T-helper 1 cell treated with Interleukin-12 subunit alpha and Interleukin-12 subunit beta and Interleukin-4 antibody, amounts not matched to agents 30 μg/mL and 1 μg/mL, for 36 hours (primary cell): ENCODE results near the gene HSD17B11.
A peak's percentile ranks its signal among the peaks of the same experiment; 100 is the strongest.
"Not testable (repeated sequence)": the region's sequence is repeated elsewhere in the genome, so short reads cannot be mapped to it uniquely, and the experiment has no call there.

Experiments
- H3K27ac Mint-ChIP-seq: one replicate; pipeline ENCODE4 v1.8.0; 2021; ENCODE audit warnings: mild to moderate bottlenecking, mixed read lengths
- H3K27me3 Mint-ChIP-seq: one replicate; pipeline ENCODE4 v1.8.0; 2021; ENCODE audit warnings: low read depth, mixed read lengths
- H3K36me3 Mint-ChIP-seq: one replicate; pipeline ENCODE4 v1.8.0; 2021; ENCODE audit warnings: low read depth, mixed read lengths
- H3K4me1 Mint-ChIP-seq: one replicate; pipeline ENCODE4 v1.8.0; 2021; ENCODE audit warnings: low read depth, mixed read lengths
- H3K4me3 Mint-ChIP-seq: one replicate; pipeline ENCODE4 v1.8.0; 2021; ENCODE audit warnings: mild to moderate bottlenecking, moderate library complexity, mixed read lengths
- H3K9me3 Mint-ChIP-seq: one replicate; pipeline ENCODE4 v1.8.0; 2021; ENCODE audit warnings: mixed read lengths

Gene HSD17B11

GRCh38 chr4:87390055-87390454 is 933 bp downstream of the HSD17B11 start:
- Mint-ChIP-seq H3K4me3 (peak overlapping the region; percentile 97), H3K27me3 (peaks cover 11% of the 10 kb centered on the region), H3K27ac (peak overlapping the region; percentile 78), H3K4me1 (peaks cover 36% of the 10 kb centered on the region)
- H3K9me3 Mint-ChIP-seq, H3K36me3 Mint-ChIP-seq: not testable (repeated sequence)

GRCh38 chr4:87388901-87389300 is 2.1 kb downstream of the HSD17B11 start:
- Mint-ChIP-seq H3K27ac (no peak overlapping the region), H3K4me3 (peak overlapping the region; percentile 97), H3K27me3 (peaks cover 9% of the 10 kb centered on the region), H3K9me3 (no peaks in the 10 kb centered on the region), H3K4me1 (peaks cover 36% of the 10 kb centered on the region), H3K36me3 (peaks cover 10% of the 10 kb centered on the region)

GRCh38 chr4:87387237-87387636 is 3.8 kb downstream of the HSD17B11 start:
- Mint-ChIP-seq H3K36me3 (peaks cover 10% of the 10 kb centered on the region), H3K4me1 (peaks cover 36% of the 10 kb centered on the region), H3K27me3 (no peaks in the 10 kb centered on the region), H3K4me3 (no peak overlapping the region), H3K9me3 (no peaks in the 10 kb centered on the region), H3K27ac (no peak overlapping the region)

GRCh38 chr4:87384466-87385132 is 6.4 kb downstream of the HSD17B11 start:
- H3K4me1 Mint-ChIP-seq: peaks cover 21% of the 10 kb centered on the region
- not testable (repeated sequence) for H3K27ac Mint-ChIP-seq

GRCh38 chr4:87382931-87383330 is 8.1 kb downstream of the HSD17B11 start:
- Mint-ChIP-seq H3K27ac (no peak overlapping the region), H3K4me3 (no peak overlapping the region), H3K9me3 (no peaks in the 10 kb centered on the region), H3K36me3 (peaks cover 10% of the 10 kb centered on the region), H3K27me3 (no peaks in the 10 kb centered on the region), H3K4me1 (peaks cover 9% of the 10 kb centered on the region)

More at GRCh38 chr4:87384466-87385132, 6.4 kb downstream of the HSD17B11 start:
- H3K27me3 Mint-ChIP-seq, H3K9me3 Mint-ChIP-seq, H3K4me3 Mint-ChIP-seq: not testable (repeated sequence)
- H3K36me3 Mint-ChIP-seq: peaks cover 13% of the 10 kb centered on the region

- H3K27me3 Mint-ChIP-seq: no peaks in the 10 kb centered on the region
- no peak overlapping the region for H3K4me3 Mint-ChIP-seq
- no peaks in the 10 kb centered on the region for H3K9me3 Mint-ChIP-seq
- H3K4me1 Mint-ChIP-seq: peaks cover 5% of the 10 kb centered on the region
- no peak overlapping the region for H3K27ac Mint-ChIP-seq
- peaks cover 8% of the 10 kb centered on the region for H3K36me3 Mint-ChIP-seq
Observed at GRCh38 chr4:87382116-87382515, 8.9 kb downstream of the HSD17B11 start.

GRCh38 chr4:87377816-87378215 is 13.2 kb downstream of the HSD17B11 start:
- Mint-ChIP-seq H3K36me3 (peaks cover 3% of the 10 kb centered on the region), H3K9me3 (no peaks in the 10 kb centered on the region), H3K4me1 (peaks cover 2% of the 10 kb centered on the region), H3K27ac (no peak overlapping the region), H3K4me3 (no peak overlapping the region), H3K27me3 (no peaks in the 10 kb centered on the region)

GRCh38 chr4:87375719-87376291 is 15.2 kb downstream of the HSD17B11 start:
- Mint-ChIP-seq H3K27me3 (no peaks in the 10 kb centered on the region), H3K9me3 (no peaks in the 10 kb centered on the region), H3K4me3 (no peak overlapping the region), H3K27ac (no peak overlapping the region), H3K36me3 (peaks cover 9% of the 10 kb centered on the region), H3K4me1 (peaks cover 2% of the 10 kb centered on the region)

GRCh38 chr4:87370068-87370467 is 20.9 kb downstream of the HSD17B11 start:
- peaks cover 25% of the 10 kb centered on the region for H3K36me3 Mint-ChIP-seq

GRCh38 chr4:87366521-87367162 is 24.3 kb downstream of the HSD17B11 start:
- H3K9me3 Mint-ChIP-seq: no peaks in the 10 kb centered on the region
- H3K4me1 Mint-ChIP-seq: no peaks in the 10 kb centered on the region
- H3K27me3 Mint-ChIP-seq: no peaks in the 10 kb centered on the region
- H3K27ac Mint-ChIP-seq: no peak overlapping the region
- no peak overlapping the region for H3K4me3 Mint-ChIP-seq
- H3K36me3 Mint-ChIP-seq: peaks cover 24% of the 10 kb centered on the region

More at GRCh38 chr4:87370068-87370467, 20.9 kb downstream of the HSD17B11 start:
- H3K4me1 Mint-ChIP-seq: no peaks in the 10 kb centered on the region
- H3K9me3 Mint-ChIP-seq: no peaks in the 10 kb centered on the region
- H3K27me3 Mint-ChIP-seq: no peaks in the 10 kb centered on the region
- no peak overlapping the region for H3K4me3 Mint-ChIP-seq
- H3K27ac Mint-ChIP-seq: no peak overlapping the region

GRCh38 chr4:87365348-87365747 is 25.6 kb downstream of the HSD17B11 start:
- H3K27ac Mint-ChIP-seq: no peak overlapping the region
- H3K4me1 Mint-ChIP-seq: no peaks in the 10 kb centered on the region
- H3K27me3 Mint-ChIP-seq: no peaks in the 10 kb centered on the region
- H3K36me3 Mint-ChIP-seq: peaks cover 18% of the 10 kb centered on the region
- H3K9me3 Mint-ChIP-seq: no peaks in the 10 kb centered on the region
- H3K4me3 Mint-ChIP-seq: no peak overlapping the region

GRCh38 chr4:87363552-87363951 is 27.4 kb downstream of the HSD17B11 start:
- no peak overlapping the region for H3K4me3 Mint-ChIP-seq
- H3K4me1 Mint-ChIP-seq: no peaks in the 10 kb centered on the region

GRCh38 chr4:87360338-87360935 is 30.6 kb downstream of the HSD17B11 start:
- Mint-ChIP-seq H3K27me3 (no peaks in the 10 kb centered on the region), H3K36me3 (peaks cover 5% of the 10 kb centered on the region), H3K4me3 (no peak overlapping the region), H3K9me3 (no peaks in the 10 kb centered on the region), H3K27ac (no peak overlapping the region), H3K4me1 (no peaks in the 10 kb centered on the region)

More at GRCh38 chr4:87363552-87363951, 27.4 kb downstream of the HSD17B11 start:
- Mint-ChIP-seq H3K9me3 (no peaks in the 10 kb centered on the region), H3K27me3 (no peaks in the 10 kb centered on the region), H3K36me3 (peaks cover 15% of the 10 kb centered on the region), H3K27ac (no peak overlapping the region)

- H3K27ac Mint-ChIP-seq: no peak overlapping the region
- H3K36me3 Mint-ChIP-seq: peaks cover 2% of the 10 kb centered on the region
- H3K27me3 Mint-ChIP-seq: no peaks in the 10 kb centered on the region
- no peaks in the 10 kb centered on the region for H3K4me1 Mint-ChIP-seq
- H3K4me3 Mint-ChIP-seq: no peak overlapping the region
- H3K9me3 Mint-ChIP-seq: no peaks in the 10 kb centered on the region
Observed at GRCh38 chr4:87359258-87359657, 31.7 kb downstream of the HSD17B11 start.
